Brain pericyte (primary cell): ENCODE data around the gene PCYT2.

ENCODE experiments used
- DNase-seq: peaks from one replicate; pipeline ENCODE4 v3.0.0-alpha.2; 2012; ENCODE audit warnings: low read depth, low spot score

PCYT2 gene

GRCh38 chr17:81944858-81945257, 33.7 kb upstream of the PCYT2 start:
- no peak for DNase-seq

- DNase-seq = no peak
Measured at GRCh38 chr17:81942167-81942553, 31.0 kb upstream of the PCYT2 start.

- DNase-seq = no peak
Measured at GRCh38 chr17:81941484-81942166, 30.4 kb upstream of the PCYT2 start.

GRCh38 chr17:81940538-81941483, 29.6 kb upstream of the PCYT2 start:
- DNase-seq = no peak

GRCh38 chr17:81939881-81940385, 28.7 kb upstream of the PCYT2 start:
- DNase-seq = no peak

GRCh38 chr17:81939218-81939617, 28.0 kb upstream of the PCYT2 start:
- no peak for DNase-seq

GRCh38 chr17:81935709-81936084, 24.5 kb upstream of the PCYT2 start:
- no peak for DNase-seq

GRCh38 chr17:81934850-81935708, 23.9 kb upstream of the PCYT2 start:
- DNase-seq = no peak

- DNase-seq = no peak
Measured at GRCh38 chr17:81934098-81934757, 23.0 kb upstream of the PCYT2 start.

- no peak for DNase-seq
Measured at GRCh38 chr17:81933178-81933699, 22.0 kb upstream of the PCYT2 start.

GRCh38 chr17:81932333-81932983, 21.3 kb upstream of the PCYT2 start:
- DNase-seq = no peak

- DNase-seq = no peak
Measured at GRCh38 chr17:81931557-81932332, 20.5 kb upstream of the PCYT2 start.

- no peak for DNase-seq
Measured at GRCh38 chr17:81931189-81931556, 20.0 kb upstream of the PCYT2 start.

- DNase-seq = no peak
Measured at GRCh38 chr17:81930142-81931125, 19.2 kb upstream of the PCYT2 start.

GRCh38 chr17:81929253-81930141, 18.3 kb upstream of the PCYT2 start:
- no peak for DNase-seq

GRCh38 chr17:81928544-81929252, 17.5 kb upstream of the PCYT2 start:
- DNase-seq = no peak
